SK-N-SH (cell line): ENCODE results near the gene WDR64. TPM values are rescaled to one million over a fixed set of nuclear protein-coding genes. Genes with fewer than 3 reads are reported as not detected.

Source experiments
- CTCF ChIA-PET: fragments of 300-600, 350-600 bp; formaldehyde crosslinking; extraction: SDS; loops from one replicate; lab custom pipeline; 2021; lab: Yijun Ruan, JAX
- POLR2A ChIA-PET: fragments of 350-600 bp; sonication (Branson Sonifier 250); formaldehyde crosslinking; extraction: SDS; loops from one replicate; lab custom pipeline; 2020; ENCODE audit warnings: antibody characterized with exemption, inconsistent platforms; lab: Yijun Ruan, JAX
- DNase-seq: peaks from one replicate; pipeline ENCODE4 v3.0.0; 2012
- H2AFZ ChIP-seq: fragments of 200-600 bp; sonication (generic); 2 replicates; pipeline ENCODE4 v1.8.1; 2016; ENCODE audit warnings: antibody characterized with exemption, mild to moderate bottlenecking, low read depth
- H3F3A ChIP-seq: fragments of 200-600 bp; sonication (generic); replicated peaks from 2 replicates; pipeline ENCODE3; 2016; ENCODE audit warnings: antibody characterized with exemption, mild to moderate bottlenecking; ENCODE audit not compliant: insufficient read depth
- H3K27ac ChIP-seq, 2 experiments: fragments of 200-500 bp in 1 of 2; fragments of 200-600 bp in 1 of 2; sonication (Bioruptor generic) in 1 of 2; sonication (generic), shearing (Covaris generic) in 1 of 2; 2 replicates each; pipeline versions ENCODE4 v1.5.1 to v1.6.1; 2014 to 2016; ENCODE audit warnings: low read depth in 2 of 2, inconsistent platforms in 1 of 2, low read length in 1 of 2, mild to moderate bottlenecking in 1 of 2, mixed read lengths in 1 of 2
- H3K27me3 ChIP-seq: fragments of 200-600 bp; sonication (generic), shearing (Covaris generic); 2 replicates; pipeline ENCODE4 v1.6.1; 2016; ENCODE audit warnings: mixed run types; ENCODE audit not compliant: insufficient read depth
- H3K36me3 ChIP-seq, 2 experiments: fragments of 200-500 bp in 1 of 2; fragments of 200-600 bp in 1 of 2; sonication (Bioruptor generic) in 1 of 2; sonication (generic) in 1 of 2; replicated peaks in 1 of 2; 2 replicates each; pipeline versions ENCODE3 to v1.5.1; 2014 to 2016; ENCODE audit warnings: low read length in 1 of 2, mild to moderate bottlenecking in 1 of 2; ENCODE audit not compliant: insufficient read depth in 2 of 2, control insufficient read depth in 1 of 2
- H3K4me1 ChIP-seq, 2 experiments: fragments of 200-500 bp in 1 of 2; fragments of 200-600 bp in 1 of 2; sonication (Bioruptor generic) in 1 of 2; sonication (generic), shearing (Covaris generic) in 1 of 2; 2 replicates each; pipeline versions ENCODE4 v1.5.1 to v1.6.1; 2014 to 2016; ENCODE audit warnings: low read depth in 1 of 2, low read length in 1 of 2, mixed run types in 1 of 2; ENCODE audit not compliant: insufficient read depth in 2 of 2, control insufficient read depth in 1 of 2
- H3K4me2 ChIP-seq: fragments of 200-600 bp; sonication (generic), shearing (Covaris generic); 2 replicates; pipeline ENCODE4 v1.6.1; 2017; ENCODE audit warnings: mixed run types
- H3K4me3 ChIP-seq, 2 experiments: fragments of 200-500 bp in 1 of 2; fragments of 200-600 bp in 1 of 2; sonication (Bioruptor generic) in 1 of 2; sonication (generic), shearing (Covaris generic) in 1 of 2; 2 replicates each; pipeline versions ENCODE4 v1.5.1 to v1.8.1; 2014 to 2016; ENCODE audit warnings: low read depth in 2 of 2, inconsistent platforms in 1 of 2, low read length in 1 of 2, mild to moderate bottlenecking in 1 of 2, mixed read lengths in 1 of 2, moderate library complexity in 1 of 2
- H3K79me2 ChIP-seq: fragments of 200-600 bp; sonication (generic); 2 replicates; pipeline ENCODE4 v1.8.1; 2017; ENCODE audit warnings: mild to moderate bottlenecking; ENCODE audit not compliant: insufficient read depth
- H3K9ac ChIP-seq: fragments of 200-600 bp; sonication (generic); 2 replicates; pipeline ENCODE4 v1.6.1; 2017; ENCODE audit warnings: mixed run types
- H3K9me2 ChIP-seq: fragments of 200-600 bp; sonication (generic); 2 replicates; pipeline ENCODE4 v1.6.1; 2017; ENCODE audit warnings: mixed run types
- H3K9me3 ChIP-seq: fragments of 200-600 bp; sonication (generic); 2 replicates; pipeline ENCODE4 v1.6.1; 2017; ENCODE audit warnings: mixed run types, mild to moderate bottlenecking, moderate library complexity
- H4K20me1 ChIP-seq: fragments of 200-600 bp; sonication (generic); 2 replicates; pipeline ENCODE4 v1.6.1; 2017; ENCODE audit warnings: mild to moderate bottlenecking, mixed run types; ENCODE audit not compliant: insufficient read depth
- CTCF ChIP-seq: fragments of 200-600 bp; sonication (generic); IDR thresholded peaks from 2 replicates; pipeline ENCODE4 v1.6.1; 2017; ENCODE audit warnings: antibody characterized with exemption, mild to moderate bottlenecking, moderate library complexity
- ELF1 ChIP-seq: IDR thresholded peaks from 2 replicates; pipeline ENCODE4 v1.4.0; 2012
- EP300 ChIP-seq, 2 experiments: IDR thresholded peaks; 2 replicates each; pipeline versions ENCODE4 v1.4.0 to v1.6.1; 2012; ENCODE audit warnings: borderline replicate concordance in 1 of 2, low read depth in 1 of 2, low read length in 1 of 2
- EZH2phosphoT487 ChIP-seq: fragments of 200-600 bp; sonication (generic); IDR thresholded peaks from 2 replicates; pipeline ENCODE4 v1.6.1; 2017; ENCODE audit warnings: low read depth, mixed run types, mild to moderate bottlenecking, antibody characterized with exemption, moderate library complexity, borderline replicate concordance
- FOSL2 ChIP-seq: IDR thresholded peaks from 2 replicates; pipeline ENCODE4 v1.4.0; 2012; ENCODE audit warnings: low read depth, mild to moderate bottlenecking, moderate library complexity, borderline replicate concordance
- FOXJ3 ChIP-seq: sonication (generic); formaldehyde crosslinking; IDR thresholded peaks from 2 replicates; pipeline ENCODE4 v1.5.1; 2020; ENCODE audit warnings: mild to moderate bottlenecking, missing genetic modification reagents
- GABPA ChIP-seq: IDR thresholded peaks from 2 replicates; pipeline ENCODE4 v1.4.0; 2012; ENCODE audit warnings: low read depth, mild to moderate bottlenecking
- NRF1 ChIP-seq: IDR thresholded peaks from 2 replicates; pipeline ENCODE4 v1.6.1; 2012; ENCODE audit warnings: low read depth, mild to moderate bottlenecking, low read length
- PBX3 ChIP-seq: IDR thresholded peaks from 2 replicates; pipeline ENCODE4; 2012
- RAD21 ChIP-seq: IDR thresholded peaks from 2 replicates; pipeline ENCODE4 v1.6.1; 2012; ENCODE audit warnings: mild to moderate bottlenecking, low read length
- RCOR1 ChIP-seq: fragments of 150-350 bp; IDR thresholded peaks from 2 replicates; pipeline ENCODE4 v1.6.1; 2017; ENCODE audit warnings: antibody characterized with exemption, low read length
- RFX5 ChIP-seq: IDR thresholded peaks from 2 replicates; pipeline ENCODE4 v1.6.1; 2012; ENCODE audit warnings: mild to moderate bottlenecking, improper control_type of control experiment, low read length
- SMC3 ChIP-seq: IDR thresholded peaks from 2 replicates; pipeline ENCODE4 v1.6.1; 2012; ENCODE audit warnings: low read depth, low read length, improper control_type of control experiment
- TAF1 ChIP-seq: IDR thresholded peaks from 2 replicates; pipeline ENCODE4 v1.6.1; 2012; ENCODE audit warnings: low read depth, mild to moderate bottlenecking, low read length, moderate library complexity, borderline replicate concordance
- TCF12 ChIP-seq: IDR thresholded peaks from 2 replicates; pipeline ENCODE4 v1.4.0; 2012
- TEAD4 ChIP-seq: IDR thresholded peaks from 2 replicates; pipeline ENCODE4 v1.4.0; 2012; ENCODE audit warnings: mild to moderate bottlenecking, borderline replicate concordance; ENCODE audit not compliant: insufficient read depth
- USF2 ChIP-seq: fragments of 150-350 bp; IDR thresholded peaks from 2 replicates; pipeline ENCODE4 v1.6.1; 2017; ENCODE audit warnings: antibody characterized with exemption, low read length, low read depth, borderline replicate concordance
- YY1 ChIP-seq: IDR thresholded peaks from 2 replicates; pipeline ENCODE4 v1.4.0; 2012; ENCODE audit warnings: low read depth, mild to moderate bottlenecking
- ZBTB33 ChIP-seq: IDR thresholded peaks from 2 replicates; pipeline ENCODE4 v1.4.0; 2012; ENCODE audit warnings: low read depth, borderline replicate concordance
- WGBS: methylation state at CpG from one replicate; pipeline ENCODE4 v1.1.6; 2017; ENCODE audit warnings: low lambda C conversion rate; 5-methylcytosine and 5-hydroxymethylcytosine counted together
- polyA plus RNA-seq, 3 experiments: library from polyadenylated mRNA; depleted of rRNA; stranded (reverse); fragments of >200 nt; gene quantifications; 2 replicates each; pipeline ENCODE4 v1.2.3, GENCODE V29; 2012

The WDR64 gene
- polyA plus RNA-seq, 1 of the 3 experiments (the other 2 are of a cell fraction), result not detected

- TF ChIP-seq ZBTB33, result no peak
- no peak for TF ChIP-seq GABPA
- TF ChIP-seq PBX3, result no peak
- TF ChIP-seq FOXJ3 (CRISPR knock-in tag), result no peak
- TF ChIP-seq SMC3, result no peak
Measured at GRCh38 chr1:241749945-241750695, 98.0 kb downstream of the WDR64 start (continued).

- no peak overlapping the region for H3K9ac ChIP-seq
- no peak overlapping the region for H2AFZ ChIP-seq
- DNase-seq, result no peak
- H4K20me1 ChIP-seq, result no peaks in the 10 kb centered on the region
- no peak overlapping the region for H3K27ac ChIP-seq
- H3K4me1 ChIP-seq, result no peaks in the 10 kb centered on the region
- POLR2A ChIA-PET, result no interaction called here
- TF ChIP-seq FOSL2 (no peak), USF2 (no peak), RFX5 (no peak), SMC3 (no peak), EP300 (IDR thresholded peaks at IDR 0.05; ENCODE audit: borderline replicate concordance in 1 of 2, low read depth in 1 of 2, low read length in 1 of 2) (no peak), TCF12 (no peak), PBX3 (no peak), TAF1 (no peak), RCOR1 (no peak), FOXJ3 (CRISPR knock-in tag) (no peak), EZH2phosphoT487 (no peak), NRF1 (no peak), CTCF (no peak), ELF1 (no peak), TEAD4 (no peak), RAD21 (no peak), YY1 (no peak)
- TF ChIP-seq, all 33 proteins: peak for 0
- Histone ChIP-seq H3K27me3 (no peaks in the 10 kb centered on the region), H3K4me3 (no peak overlapping the region), H3F3A (no peaks in the 10 kb centered on the region), H3K36me3 (no peaks in the 10 kb centered on the region), H3K79me2 (no peaks in the 10 kb centered on the region), H3K9me3 (no peaks in the 10 kb centered on the region), H3K9me2 (no peaks in the 10 kb centered on the region), H3K4me2 (no peak overlapping the region)
- CTCF ChIA-PET, result interaction anchor here (1.0 kb wide), 1 partner anchor 83 kb away, joined by 3 read pairs; no protein-coding TSS in a partner anchor
- WGBS, result 54% methylated on average over 5 of the region's 5 CpGs
Measured at GRCh38 chr1:241751524-241751923, 99.4 kb downstream of the WDR64 start.
